Muscle layer of colon (tissue), 2 donors: Measurements from ENCODE around the gene REEP3.

ENCODE experiments used
- H3K27ac ChIP-seq: one replicate; pipeline ENCODE4 v1.7.0; 2013; ENCODE audit warnings: low read depth, mild to moderate bottlenecking, low read length, moderate library complexity
- H3K27me3 ChIP-seq, 2 donors: one replicate each; pipeline ENCODE4 v1.7.0; 2013; ENCODE audit warnings: low read length in 2 of 2, mild to moderate bottlenecking in 2 of 2; ENCODE audit not compliant: insufficient read depth in 2 of 2, control insufficient read depth in 1 of 2
- H3K36me3 ChIP-seq: one replicate; pipeline ENCODE4 v1.7.0; 2013; ENCODE audit warnings: mild to moderate bottlenecking, low read length; ENCODE audit not compliant: insufficient read depth
- H3K4me1 ChIP-seq: one replicate; pipeline ENCODE4 v1.7.0; 2013; ENCODE audit warnings: mild to moderate bottlenecking, low read length; ENCODE audit not compliant: insufficient read depth
- H3K4me3 ChIP-seq, 2 donors: one replicate each; pipeline ENCODE4 v1.7.0; 2013; ENCODE audit warnings: low read length in 2 of 2, low read depth in 1 of 2, mild to moderate bottlenecking in 1 of 2, moderate library complexity in 1 of 2
- H3K9ac ChIP-seq: one replicate; pipeline ENCODE4 v1.7.0; 2013; ENCODE audit warnings: low read length
- H3K9me3 ChIP-seq: one replicate; pipeline ENCODE4 v1.7.0; 2013; ENCODE audit warnings: mild to moderate bottlenecking, low read length
- donor health status: abdominal sarcoma.
- donor health status: Adenocarcinoma of cecum.

Gene REEP3

GRCh38 chr10:63624701-63625100, 103.5 kb downstream of the REEP3 start:
- no peak overlapping the region for H3K9ac ChIP-seq
- no peak overlapping the region for H3K4me3 ChIP-seq
- no peaks in the 10 kb centered on the region for H3K9me3 ChIP-seq
- H3K27ac ChIP-seq, result no peak overlapping the region
- no peaks in the 10 kb centered on the region for H3K36me3 ChIP-seq
- no peaks in the 10 kb centered on the region for H3K27me3 ChIP-seq
- H3K4me1 ChIP-seq, result peaks cover 17% of the 10 kb centered on the region

DNA sequence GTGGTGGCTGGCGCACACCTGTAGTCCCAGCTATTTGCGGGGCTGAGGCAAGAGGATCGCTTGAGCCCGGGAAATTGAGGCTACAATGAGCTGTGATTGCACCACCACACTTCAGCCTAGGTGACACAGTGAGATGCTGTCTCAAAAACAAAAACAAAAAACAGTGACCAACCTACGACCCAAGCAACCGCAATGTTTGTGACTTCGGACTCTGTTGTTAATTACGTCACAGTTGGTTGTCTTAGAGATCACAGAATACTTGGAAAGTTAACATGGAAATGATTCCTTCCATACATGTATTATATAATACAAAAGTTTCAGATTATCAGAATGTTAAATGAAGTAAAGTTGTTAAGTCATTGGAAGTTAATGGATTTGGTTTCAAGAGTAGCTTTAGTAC, 106.2 kb downstream of the REEP3 start:
- Histone ChIP-seq H3K4me1 (peaks cover 28% of the 10 kb centered on the region), H3K27me3 (no peaks in the 10 kb centered on the region), H3K27ac (no peak overlapping the region), H3K9ac (no peak overlapping the region), H3K36me3 (no peaks in the 10 kb centered on the region), H3K9me3 (no peaks in the 10 kb centered on the region), H3K4me3 (no peak overlapping the region)

- Histone ChIP-seq H3K27me3 (no peaks in the 10 kb centered on the region), H3K27ac (peak overlapping the region; percentile 99), H3K9me3 (no peaks in the 10 kb centered on the region), H3K4me1 (peaks cover 28% of the 10 kb centered on the region), H3K4me3 (peak overlapping the region in 1 of 2 donors; percentile 14), H3K9ac (no peak overlapping the region), H3K36me3 (no peaks in the 10 kb centered on the region)
Observed at GRCh38 chr10:63627881-63628296, 106.7 kb downstream of the REEP3 start.

- peak overlapping the region; percentile 99 for H3K27ac ChIP-seq
- no peaks in the 10 kb centered on the region for H3K27me3 ChIP-seq
- no peaks in the 10 kb centered on the region for H3K9me3 ChIP-seq
- H3K4me3 ChIP-seq, result peak overlapping the region; percentile 56 to 71
- no peaks in the 10 kb centered on the region for H3K36me3 ChIP-seq
- H3K4me1 ChIP-seq, result peaks cover 28% of the 10 kb centered on the region
- H3K9ac ChIP-seq, result peak overlapping the region; percentile 77
Observed at GRCh38 chr10:63628526-63629362, 107.5 kb downstream of the REEP3 start.

DNA sequence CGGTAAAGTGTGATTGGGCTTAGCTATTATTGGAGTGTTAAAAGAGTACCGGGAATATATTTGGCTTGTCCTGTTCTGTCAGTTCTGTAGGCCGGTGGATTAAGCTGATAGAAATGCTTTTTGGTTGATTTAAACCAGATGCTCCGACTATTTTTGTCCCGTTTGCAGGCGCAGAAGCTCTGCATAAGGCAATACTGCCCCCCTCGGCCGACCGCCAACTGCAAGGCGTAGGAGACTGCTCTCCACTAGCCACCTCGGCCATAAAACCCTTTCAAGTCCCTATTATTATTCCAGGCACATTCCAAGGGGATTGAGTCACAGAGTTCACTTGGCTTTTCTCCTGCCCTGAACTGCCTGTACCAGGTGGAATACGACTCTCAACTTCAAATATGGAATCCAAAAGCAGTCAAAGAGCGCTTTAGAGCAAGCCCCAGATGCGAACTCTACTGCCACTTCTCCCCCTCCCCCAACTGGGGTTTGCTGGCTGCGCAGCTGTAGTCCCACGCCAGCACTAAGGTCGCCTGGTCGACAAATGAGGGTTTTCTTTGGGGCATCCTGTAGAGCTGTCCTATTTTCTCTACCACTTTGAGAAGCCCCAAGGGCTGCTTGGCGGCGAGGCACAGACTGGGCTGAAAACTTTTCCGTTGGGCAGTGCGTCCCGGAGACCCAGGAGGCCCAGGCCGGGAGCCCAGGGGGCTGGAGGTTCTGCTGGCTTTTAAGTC, 108.3 kb downstream of the REEP3 start:
- no peaks in the 10 kb centered on the region for H3K27me3 ChIP-seq
- no peaks in the 10 kb centered on the region for H3K36me3 ChIP-seq
- peak overlapping the region; percentile 94 for H3K9ac ChIP-seq
- H3K4me1 ChIP-seq, result peaks cover 28% of the 10 kb centered on the region
- peak overlapping the region; percentile 56 to 71 for H3K4me3 ChIP-seq
- H3K27ac ChIP-seq, result peak overlapping the region; percentile 99
- no peaks in the 10 kb centered on the region for H3K9me3 ChIP-seq

- no peaks in the 10 kb centered on the region for H3K9me3 ChIP-seq
- H3K36me3 ChIP-seq, result no peaks in the 10 kb centered on the region
- H3K4me3 ChIP-seq, result peak overlapping the region; percentile 56 to 85
- H3K27ac ChIP-seq, result peak overlapping the region; percentile 99
- H3K9ac ChIP-seq, result peak overlapping the region; percentile 94
- H3K4me1 ChIP-seq, result peaks cover 28% of the 10 kb centered on the region
- H3K27me3 ChIP-seq, result no peaks in the 10 kb centered on the region
Observed at GRCh38 chr10:63630085-63630930, 109.1 kb downstream of the REEP3 start.

DNA sequence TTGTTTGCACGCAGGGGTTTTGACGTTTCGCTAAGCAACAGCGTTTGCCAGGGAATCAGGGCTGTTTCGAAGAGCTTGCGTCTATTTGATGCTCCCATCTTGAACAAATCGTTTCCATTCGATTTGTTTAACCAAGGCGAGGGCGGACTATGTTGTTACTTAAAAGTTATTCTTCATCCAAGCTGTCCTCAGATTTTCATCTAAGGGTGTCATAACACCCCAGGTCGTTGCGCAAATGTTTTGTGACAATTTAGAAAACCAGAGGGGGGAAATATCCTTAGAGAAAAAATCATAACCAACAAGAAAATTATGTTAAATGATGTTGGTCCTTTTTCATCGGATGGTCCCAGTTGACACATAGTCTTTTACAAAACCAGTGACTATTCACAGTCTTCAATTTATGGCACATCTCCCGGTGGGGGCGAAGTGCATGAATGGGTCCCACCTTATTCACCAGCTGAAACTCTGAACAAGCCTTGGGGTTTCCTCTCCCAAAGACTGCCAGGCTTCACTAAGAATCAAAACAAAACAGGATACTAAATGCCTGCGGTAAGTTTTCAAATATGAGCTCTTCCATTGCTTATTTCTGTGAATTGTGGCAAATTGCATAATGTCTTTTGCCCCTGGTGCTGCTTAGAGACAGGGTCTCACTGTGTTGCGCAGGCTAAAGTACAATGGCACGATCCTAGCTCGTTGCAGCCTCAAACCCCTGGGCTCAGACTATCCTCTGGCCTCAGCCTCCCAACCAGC, 109.9 kb downstream of the REEP3 start:
- H3K36me3 ChIP-seq, result no peaks in the 10 kb centered on the region
- H3K4me1 ChIP-seq, result peaks cover 28% of the 10 kb centered on the region
- H3K9ac ChIP-seq, result peak overlapping the region; percentile 83
- peak overlapping the region; percentile 99 for H3K27ac ChIP-seq
- no peaks in the 10 kb centered on the region for H3K27me3 ChIP-seq
- H3K4me3 ChIP-seq, result peak overlapping the region; percentile 56 to 85
- no peaks in the 10 kb centered on the region for H3K9me3 ChIP-seq

- no peaks in the 10 kb centered on the region for H3K27me3 ChIP-seq
- H3K27ac ChIP-seq, result no peak overlapping the region
- no peaks in the 10 kb centered on the region for H3K36me3 ChIP-seq
- no peak overlapping the region for H3K4me3 ChIP-seq
- peaks cover 28% of the 10 kb centered on the region for H3K4me1 ChIP-seq
- H3K9ac ChIP-seq, result no peak overlapping the region
- H3K9me3 ChIP-seq, result no peaks in the 10 kb centered on the region
Observed at GRCh38 chr10:63631991-63632390, 110.8 kb downstream of the REEP3 start.

GRCh38 chr10:63633677-63634487, 112.7 kb downstream of the REEP3 start:
- Histone ChIP-seq H3K36me3 (no peaks in the 10 kb centered on the region), H3K27ac (no peak overlapping the region), H3K9ac (no peak overlapping the region), H3K9me3 (no peaks in the 10 kb centered on the region), H3K4me3 (no peak overlapping the region), H3K27me3 (no peaks in the 10 kb centered on the region), H3K4me1 (peaks cover 11% of the 10 kb centered on the region)

- H3K27ac ChIP-seq, result no peak overlapping the region
- H3K9me3 ChIP-seq, result no peaks in the 10 kb centered on the region
- H3K4me3 ChIP-seq, result no peak overlapping the region
- no peak overlapping the region for H3K9ac ChIP-seq
- no peaks in the 10 kb centered on the region for H3K27me3 ChIP-seq
- no peaks in the 10 kb centered on the region for H3K36me3 ChIP-seq
- peaks cover 11% of the 10 kb centered on the region for H3K4me1 ChIP-seq
Observed at GRCh38 chr10:63634488-63635065, 113.4 kb downstream of the REEP3 start.
